Adrenal gland (tissue), 12 donors: ENCODE measurements around the gene SYT7. TPM values are rescaled to one million over a fixed set of nuclear protein-coding genes. Genes with fewer than 3 reads are reported as not detected.

ENCODE experiments used
- DNase-seq, 7 donors: peaks; one replicate each; pipeline ENCODE4 v3.0.0-alpha.2; 2019 to 2020
- H3K27ac ChIP-seq, 5 donors: fragments of 200-600 bp; sonication (generic) in 4 of 5; 1 replicate in 3 of 5; 2 replicates in 2 of 5; pipeline versions ENCODE4 v1.5.1 to v1.8.0; 2016 to 2020; ENCODE audit warnings: mild to moderate bottlenecking in 1 of 5
- H3K27me3 ChIP-seq: fragments of 200-600 bp; 2 replicates; pipeline ENCODE4 v1.8.0; 2021
- H3K36me3 ChIP-seq, 2 donors: fragments of 200-600 bp; replicated peaks in 1 of 2; 1 replicate in 1 of 2; 2 replicates in 1 of 2; pipeline versions ENCODE4 v1.5.1 to v1.8.0; 2018 to 2022
- H3K4me1 ChIP-seq, 2 donors: fragments of 200-600 bp; replicated peaks in 1 of 2; 1 replicate in 1 of 2; 2 replicates in 1 of 2; pipeline versions ENCODE4 v1.5.1 to v1.8.0; 2018 to 2021
- H3K4me3 ChIP-seq, 4 donors: fragments of 200-600 bp; sonication (generic) in 3 of 4; one replicate each; pipeline ENCODE4 v1.5.1; 2016 to 2018
- H3K9me3 ChIP-seq, 3 donors: fragments of 200-600 bp; sonication (generic) in 1 of 3; replicated peaks in 1 of 3; 1 replicate in 2 of 3; 2 replicates in 1 of 3; pipeline versions ENCODE4 v1.5.1 to v1.8.0; 2016 to 2021
- CTCF ChIP-seq, 6 experiments: fragments of 450-650 bp in 4 of 6; fragments of 200-600 bp in 2 of 6; sonication (generic) in 1 of 6; IDR thresholded peaks; 1 replicate in 5 of 6; 2 replicates in 1 of 6; pipeline versions ENCODE4 v1.5.1 to v1.8.0; 2016 to 2021; ENCODE audit warnings: antibody characterized with exemption in 6 of 6, mild to moderate bottlenecking in 2 of 6, moderate library complexity in 1 of 6
- POLR2A ChIP-seq, 2 donors: fragments of 450-650 bp; IDR thresholded peaks; one replicate each; pipeline ENCODE4 v1.6.1; 2017; ENCODE audit warnings: antibody characterized with exemption in 2 of 2, mild to moderate bottlenecking in 2 of 2, moderate library complexity in 1 of 2
- WGBS, 4 donors: extraction: QIAGEN DNeasy Blood & Tissue Kit in 2 of 4; methylation state at CpG; one replicate each; pipeline versions ENCODE4 v1.1.5 to v1.1.7; 2013 to 2017; 5-methylcytosine and 5-hydroxymethylcytosine counted together
- intact Hi-C, 2 donors: fragments of 100-400 bp; cut with DNase I; formaldehyde crosslinking; loops; one replicate each; pipeline versions ENCODE4 v1.14.1 to v1.15.0; 2022 to 2023
- polyA plus RNA-seq, 3 donors: library from polyadenylated mRNA; stranded (reverse); fragments of 200-250 nt in 2 of 3; fragments of 350-450 nt in 1 of 3; fragmentation: Illumina TruSeq in 1 of 3; extraction: RNeasy Lipid Tissue Mini Kit (QIAGEN cat#74804) in 1 of 3; gene quantifications; one replicate each; pipeline ENCODE4 v1.2.3, GENCODE V29; 2013 to 2014
- total RNA-seq, 9 donors: library from RNA; depleted of rRNA in 4 of 9; stranded (reverse); fragments of >200 nt in 4 of 9; fragments of 120-200 nt in 1 of 9; fragmentation: NEBNext Ultra II Directional in 1 of 9; extraction: Animal tissue kit (Norgen Biotek cat#: 25700) in 1 of 9; gene quantifications; one replicate each; pipeline versions ENCODE4 v1.1.0 to v1.2.4, GENCODE V29; 2013 to 2023
- donor health status: healthy with polysubstance abuse.
- donor health status: Bipolar disorder and iron deficiency.
- donor health status: DM: yes; HTN: yes; CAD: no.
- donor health status: DM: no; HTN: no; CAD: no.
- donor health status: DM: no; HTN: no; CAD: no.
- donor health status: DM: yes; HTN: yes; CAD: no.

SYT7 gene
- total and polyA plus RNA-seq, 12 donors = 0.09 to 6.8 (median 1.3) TPM; not detected in 1

GRCh38 chr11:61575886-61576861, 4.7 kb downstream of the SYT7 start:
- 68 to 90% (median 80%) methylated on average over 10 to 20 of the region's 20 CpGs for WGBS, 4 donors
- no peaks in the 10 kb centered on the region for H3K9me3 ChIP-seq
- no peak overlapping the region for H3K27ac ChIP-seq
- H3K4me1 ChIP-seq = peaks cover 5% of the 10 kb centered on the region in 2 donors
- no peak for TF ChIP-seq POLR2A (IDR thresholded peaks at IDR 0.05)
- TF ChIP-seq CTCF (IDR thresholded peaks at IDR 0.05) = no peak
- intact Hi-C loops = no loop called here
- no peaks in the 10 kb centered on the region for H3K36me3 ChIP-seq
- no peak for DNase-seq
- H3K27me3 ChIP-seq = peaks cover 5% of the 10 kb centered on the region
- no peak overlapping the region for H3K4me3 ChIP-seq

- Histone ChIP-seq H3K27me3 (no peaks in the 10 kb centered on the region), H3K9me3 (no peaks in the 10 kb centered on the region), H3K4me3 (no peak overlapping the region), H3K36me3 (no peaks in the 10 kb centered on the region), H3K27ac (no peak overlapping the region), H3K4me1 (no peaks in the 10 kb centered on the region)
- intact Hi-C loops = no loop called here
- DNase-seq = no peak
- 40 to 84% (median 75%) methylated on average over 1 to 14 of the region's 14 CpGs for WGBS, 4 donors
- TF ChIP-seq CTCF (IDR thresholded peaks at IDR 0.05) (no peak), POLR2A (IDR thresholded peaks at IDR 0.05) (no peak)
Measured at GRCh38 chr11:61574611-61575010, 6.3 kb downstream of the SYT7 start.

- Histone ChIP-seq H3K27ac (no peak overlapping the region), H3K4me1 (no peaks in the 10 kb centered on the region), H3K27me3 (no peaks in the 10 kb centered on the region), H3K4me3 (no peak overlapping the region), H3K36me3 (no peaks in the 10 kb centered on the region), H3K9me3 (no peaks in the 10 kb centered on the region)
- DNase-seq = no peak
- 52 to 81% (median 73%) methylated on average over 3 to 5 of the region's 5 CpGs for WGBS, 4 donors
- intact Hi-C loops = no loop called here
- no peak for TF ChIP-seq CTCF (IDR thresholded peaks at IDR 0.05)
- TF ChIP-seq POLR2A (IDR thresholded peaks at IDR 0.05) = no peak
Measured at GRCh38 chr11:61572913-61573312, 8.0 kb downstream of the SYT7 start.

- DNase-seq = no peak
- no peak for TF ChIP-seq CTCF (IDR thresholded peaks at IDR 0.05)
- TF ChIP-seq POLR2A (IDR thresholded peaks at IDR 0.05) = no peak
- no peaks in the 10 kb centered on the region for H3K4me1 ChIP-seq
- H3K4me3 ChIP-seq = no peak overlapping the region
- H3K27ac ChIP-seq = no peak overlapping the region
- H3K9me3 ChIP-seq = no peaks in the 10 kb centered on the region
- no peaks in the 10 kb centered on the region for H3K27me3 ChIP-seq
- intact Hi-C loops = no loop called here
- H3K36me3 ChIP-seq = no peaks in the 10 kb centered on the region
- WGBS, 4 donors = 58 to 87% (median 75%) methylated on average over 3 of the region's 3 CpGs
Measured at GRCh38 chr11:61571869-61572268, 9.0 kb downstream of the SYT7 start.
